Mesendoderm (in vitro differentiated cells): ENCODE results near the gene PHF21A.
A peak's percentile ranks its signal among the peaks of the same experiment; 100 is the strongest.

Experiments
- DNase-seq: peaks from one replicate; pipeline ENCODE4 v3.0.0; 2013
- H2AK5ac ChIP-seq: 2 replicates; pipeline ENCODE4 v1.6.1; 2013; ENCODE audit warnings: low read length, inconsistent platforms
- H2BK120ac ChIP-seq: 2 replicates; pipeline ENCODE4 v1.6.1; 2013; ENCODE audit warnings: low read depth, mild to moderate bottlenecking, low read length, moderate library complexity, mixed read lengths
- H2BK15ac ChIP-seq: replicated peaks from 2 replicates; pipeline ENCODE4 v1.6.1; 2013; ENCODE audit warnings: low read depth, mild to moderate bottlenecking, moderate library complexity
- H2BK5ac ChIP-seq: 2 replicates; pipeline ENCODE4 v1.6.1; 2013; ENCODE audit warnings: low read length, inconsistent platforms
- H3K18ac ChIP-seq: 2 replicates; pipeline ENCODE4 v1.6.1; 2013; ENCODE audit warnings: mild to moderate bottlenecking, low read length, mixed read lengths
- H3K23ac ChIP-seq: one replicate; pipeline ENCODE4 v1.6.1; 2013; ENCODE audit warnings: low read length
- H3K27ac ChIP-seq: 2 replicates; pipeline ENCODE4 v1.5.1; 2013; ENCODE audit warnings: low read depth, mild to moderate bottlenecking, inconsistent platforms, low read length, moderate library complexity
- H3K27me3 ChIP-seq: 2 replicates; pipeline ENCODE4 v1.6.1; 2013; ENCODE audit warnings: low read length, control low read depth, mild to moderate bottlenecking, inconsistent platforms; ENCODE audit not compliant: insufficient read depth, poor library complexity
- H3K36me3 ChIP-seq: 2 replicates; pipeline ENCODE4 v1.6.1; 2013; ENCODE audit warnings: low read length, inconsistent platforms; ENCODE audit not compliant: control insufficient read depth, insufficient read depth
- H3K4ac ChIP-seq: one replicate; pipeline ENCODE4 v1.6.1; 2013; ENCODE audit warnings: low read depth, mild to moderate bottlenecking, low read length, moderate library complexity
- H3K4me1 ChIP-seq: 2 replicates; pipeline ENCODE4 v1.6.1; 2013; ENCODE audit warnings: low read depth, low read length, inconsistent platforms; ENCODE audit not compliant: control insufficient read depth
- H3K4me2 ChIP-seq: 2 replicates; pipeline ENCODE4 v1.6.1; 2013; ENCODE audit warnings: low read length
- H3K4me3 ChIP-seq: 2 replicates; pipeline ENCODE4 v1.5.1; 2013; ENCODE audit warnings: mild to moderate bottlenecking, low read length
- H3K56ac ChIP-seq: one replicate; pipeline ENCODE4 v1.6.1; 2013; ENCODE audit warnings: low read length
- H3K79me1 ChIP-seq: 2 replicates; pipeline ENCODE4 v1.6.1; 2013; ENCODE audit warnings: low read length, inconsistent platforms
- H3K79me2 ChIP-seq: 2 replicates; pipeline ENCODE4 v1.6.1; 2013; ENCODE audit warnings: mild to moderate bottlenecking, low read length; ENCODE audit not compliant: control insufficient read depth, insufficient read depth
- H3K9ac ChIP-seq: 2 replicates; pipeline ENCODE4 v1.6.1; 2013; ENCODE audit warnings: low read length, inconsistent platforms
- H4K5ac ChIP-seq: one replicate; pipeline ENCODE4 v1.6.1; 2013; ENCODE audit warnings: low read length
- H4K8ac ChIP-seq: one replicate; pipeline ENCODE4 v1.6.1; 2013; ENCODE audit warnings: low read depth, mild to moderate bottlenecking, control low read depth, low read length, moderate library complexity
- WGBS: extraction: QIAGEN DNeasy Blood & Tissue Kit; methylation state at CpG from one replicate; pipeline ENCODE4 v1.1.7; 2013; ENCODE audit warnings: low lambda C conversion rate, missing lambda C conversion rate; ENCODE audit not compliant: insufficient coverage; ENCODE audit errors: extremely low coverage; 5-methylcytosine and 5-hydroxymethylcytosine counted together

The PHF21A gene

GRCh38 chr11:46134540-46134939 lies 13.3 kb upstream of the PHF21A start:
- Histone ChIP-seq H3K4me2 (no peak overlapping the region), H3K27me3 (no peaks in the 10 kb centered on the region), H3K36me3 (no peaks in the 10 kb centered on the region), H3K4me1 (no peaks in the 10 kb centered on the region), H2AK5ac (no peak overlapping the region), H2BK5ac (no peak overlapping the region), H3K27ac (no peak overlapping the region), H3K4me3 (no peak overlapping the region), H4K8ac (no peak overlapping the region), H3K23ac (no peak overlapping the region), H3K18ac (no peak overlapping the region), H3K56ac (no peak overlapping the region), H3K9ac (no peak overlapping the region), H2BK120ac (no peak overlapping the region), H3K4ac (no peak overlapping the region), H3K79me1 (no peaks in the 10 kb centered on the region), H2BK15ac (no peak overlapping the region), H3K79me2 (no peaks in the 10 kb centered on the region), H4K5ac (no peak overlapping the region)
- peak; percentile 78 for DNase-seq
- WGBS = no CpG with 5 or more reads among the region's 3 CpGs

DNA sequence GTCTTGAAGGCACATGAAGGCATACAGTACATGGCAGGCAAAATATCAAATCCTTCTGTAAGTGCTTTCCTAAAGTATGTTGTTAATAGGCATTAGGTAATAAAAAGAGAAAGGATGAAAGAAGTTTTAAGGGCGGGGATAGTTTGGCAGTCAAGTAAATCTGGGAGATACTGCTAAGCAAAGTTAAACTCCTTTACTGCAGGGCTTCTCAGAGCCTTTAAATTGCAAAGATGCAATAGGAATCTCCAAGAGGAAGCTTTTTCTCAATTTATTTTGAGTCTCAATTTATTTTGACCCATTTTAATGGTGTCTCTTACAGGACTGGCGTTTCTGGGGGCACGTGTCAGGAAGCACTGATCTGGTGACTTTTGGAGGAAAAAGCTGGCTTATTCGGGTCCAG lies 12.8 kb upstream of the PHF21A start:
- Histone ChIP-seq H3K56ac (no peak overlapping the region), H3K4me1 (no peaks in the 10 kb centered on the region), H3K4me3 (no peak overlapping the region), H4K8ac (no peak overlapping the region), H3K27me3 (no peaks in the 10 kb centered on the region), H3K4me2 (no peak overlapping the region), H2BK120ac (no peak overlapping the region), H3K18ac (no peak overlapping the region), H4K5ac (no peak overlapping the region), H2AK5ac (no peak overlapping the region), H3K79me2 (no peaks in the 10 kb centered on the region), H3K23ac (no peak overlapping the region), H3K27ac (no peak overlapping the region), H2BK5ac (no peak overlapping the region), H3K4ac (no peak overlapping the region), H3K79me1 (no peaks in the 10 kb centered on the region), H3K36me3 (no peaks in the 10 kb centered on the region), H2BK15ac (no peak overlapping the region), H3K9ac (no peak overlapping the region)
- DNase-seq = no peak
- WGBS = no CpG with 5 or more reads among the region's 4 CpGs

DNA sequence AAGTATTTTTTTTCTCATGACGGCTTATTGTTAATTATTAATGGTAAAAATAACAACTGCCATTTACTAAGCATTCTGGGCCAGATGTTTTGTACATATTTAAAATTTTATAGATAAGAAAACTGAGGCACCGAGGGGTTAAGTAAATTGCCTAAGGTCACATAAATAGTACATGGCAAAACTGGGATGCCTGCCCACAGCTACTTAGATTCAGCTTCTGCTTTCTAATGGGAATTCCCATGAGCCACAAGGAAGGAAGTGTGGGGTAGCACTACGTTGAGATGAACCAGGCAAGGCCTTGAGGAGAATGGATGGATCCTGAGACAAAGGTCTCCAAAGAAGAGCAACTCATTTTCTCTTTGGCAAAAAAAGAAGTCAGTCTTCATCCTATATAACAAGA lies 11.9 kb upstream of the PHF21A start:
- Histone ChIP-seq H3K4me3 (no peak overlapping the region), H3K18ac (no peak overlapping the region), H3K27ac (no peak overlapping the region), H2AK5ac (no peak overlapping the region), H3K23ac (no peak overlapping the region), H2BK120ac (no peak overlapping the region), H3K27me3 (no peaks in the 10 kb centered on the region), H4K8ac (no peak overlapping the region), H3K79me1 (no peaks in the 10 kb centered on the region), H3K4ac (no peak overlapping the region), H2BK5ac (no peak overlapping the region), H3K4me1 (no peaks in the 10 kb centered on the region), H3K4me2 (no peak overlapping the region), H3K36me3 (no peaks in the 10 kb centered on the region), H3K79me2 (no peaks in the 10 kb centered on the region), H2BK15ac (no peak overlapping the region), H3K56ac (no peak overlapping the region), H3K9ac (no peak overlapping the region), H4K5ac (no peak overlapping the region)
- DNase-seq = no peak
- no CpG with 5 or more reads among the region's 3 CpGs for WGBS

- Histone ChIP-seq H2BK120ac (no peak overlapping the region), H2AK5ac (no peak overlapping the region), H3K4me3 (no peak overlapping the region), H2BK5ac (no peak overlapping the region), H3K27me3 (no peaks in the 10 kb centered on the region), H3K23ac (no peak overlapping the region), H3K79me1 (no peaks in the 10 kb centered on the region), H3K4ac (no peak overlapping the region), H3K18ac (no peak overlapping the region), H2BK15ac (no peak overlapping the region), H4K8ac (no peak overlapping the region), H3K27ac (no peak overlapping the region), H3K9ac (no peak overlapping the region), H3K79me2 (no peaks in the 10 kb centered on the region), H4K5ac (no peak overlapping the region), H3K4me1 (no peaks in the 10 kb centered on the region), H3K36me3 (no peaks in the 10 kb centered on the region), H3K56ac (no peak overlapping the region), H3K4me2 (no peak overlapping the region)
- no CpG with 5 or more reads among the region's 3 CpGs for WGBS
- no peak for DNase-seq
Measured at GRCh38 chr11:46130286-46130940, 9.2 kb upstream of the PHF21A start.

DNA sequence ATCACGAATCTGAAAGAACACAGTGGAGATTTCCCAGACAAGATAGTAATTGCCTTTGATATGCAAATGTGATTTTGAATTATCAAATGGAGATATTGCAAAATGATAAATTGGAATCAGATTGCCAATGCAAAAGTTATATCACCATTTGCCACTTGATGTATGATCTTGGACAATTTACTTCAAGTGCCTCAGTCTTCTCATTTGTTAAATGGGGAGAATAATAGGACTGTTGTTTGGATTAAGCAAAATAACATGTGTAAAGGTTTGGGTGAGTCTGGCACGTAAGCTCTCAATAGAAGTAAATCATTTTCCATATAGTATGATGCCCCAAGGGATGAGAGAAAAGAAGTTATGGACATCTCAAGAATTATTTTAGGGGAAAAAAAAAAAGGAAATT lies 7.9 kb upstream of the PHF21A start:
- no peak overlapping the region for H2BK5ac ChIP-seq
- no peaks in the 10 kb centered on the region for H3K27me3 ChIP-seq
- no peak for DNase-seq
- H3K56ac ChIP-seq = no peak overlapping the region
- H2BK120ac ChIP-seq = no peak overlapping the region
- H3K79me1 ChIP-seq = no peaks in the 10 kb centered on the region
- no peak overlapping the region for H4K5ac ChIP-seq
- no peaks in the 10 kb centered on the region for H3K79me2 ChIP-seq
- no peak overlapping the region for H3K27ac ChIP-seq
- no peak overlapping the region for H3K9ac ChIP-seq
- H4K8ac ChIP-seq = no peak overlapping the region
- H2AK5ac ChIP-seq = no peak overlapping the region
- no peak overlapping the region for H3K4me3 ChIP-seq
- no CpG with 5 or more reads among the region's 2 CpGs for WGBS
- no peak overlapping the region for H3K23ac ChIP-seq
- no peak overlapping the region for H3K4ac ChIP-seq
- no peak overlapping the region for H3K18ac ChIP-seq
- no peaks in the 10 kb centered on the region for H3K4me1 ChIP-seq
- H3K4me2 ChIP-seq = no peak overlapping the region
- no peaks in the 10 kb centered on the region for H3K36me3 ChIP-seq
- no peak overlapping the region for H2BK15ac ChIP-seq

DNA sequence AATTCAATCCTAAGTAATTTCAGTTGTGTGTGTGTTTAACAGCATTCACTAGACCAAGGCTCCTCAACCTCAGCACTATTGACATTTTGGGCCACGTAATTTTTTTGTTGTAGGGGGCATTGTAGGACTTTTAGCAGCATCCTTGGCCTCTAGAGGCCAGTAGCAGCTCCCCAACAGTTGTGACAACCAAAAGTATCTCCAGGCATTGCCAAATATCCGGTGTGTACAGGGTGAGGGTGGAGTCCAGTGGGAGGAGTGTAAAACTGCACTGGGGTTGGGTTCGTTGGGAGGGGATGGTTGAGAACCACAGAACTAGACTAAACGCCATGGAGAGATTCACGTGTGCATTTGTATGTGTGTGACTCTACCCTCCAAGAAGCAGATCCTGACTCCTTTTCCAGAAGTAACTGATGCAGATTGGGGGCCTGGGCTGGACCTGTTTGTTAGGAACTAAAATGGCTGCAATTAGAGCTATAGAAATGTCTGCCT lies 5.9 kb upstream of the PHF21A start:
- H3K23ac ChIP-seq = no peak overlapping the region
- no peaks in the 10 kb centered on the region for H3K4me1 ChIP-seq
- H3K79me1 ChIP-seq = no peaks in the 10 kb centered on the region
- H3K18ac ChIP-seq = no peak overlapping the region
- H4K5ac ChIP-seq = no peak overlapping the region
- no peak overlapping the region for H3K4ac ChIP-seq
- no peak overlapping the region for H2BK120ac ChIP-seq
- no peaks in the 10 kb centered on the region for H3K27me3 ChIP-seq
- no peaks in the 10 kb centered on the region for H3K79me2 ChIP-seq
- no peak overlapping the region for H2BK5ac ChIP-seq
- H3K9ac ChIP-seq = no peak overlapping the region
- no CpG with 5 or more reads among the region's 5 CpGs for WGBS
- no peak overlapping the region for H3K56ac ChIP-seq
- no peaks in the 10 kb centered on the region for H3K36me3 ChIP-seq
- no peak overlapping the region for H2BK15ac ChIP-seq
- H4K8ac ChIP-seq = no peak overlapping the region
- H3K27ac ChIP-seq = no peak overlapping the region
- peak; percentile 75 for DNase-seq
- no peak overlapping the region for H3K4me3 ChIP-seq
- H2AK5ac ChIP-seq = no peak overlapping the region
- H3K4me2 ChIP-seq = no peak overlapping the region
